Measurements from ENCODE around the gene XPO6. TPM values are rescaled to one million over a fixed set of nuclear protein-coding genes. Genes with fewer than 3 reads are reported as not detected.

The XPO6 gene
- total RNA-seq, 1 donor from 2014 or later, result 232 TPM

DNA sequence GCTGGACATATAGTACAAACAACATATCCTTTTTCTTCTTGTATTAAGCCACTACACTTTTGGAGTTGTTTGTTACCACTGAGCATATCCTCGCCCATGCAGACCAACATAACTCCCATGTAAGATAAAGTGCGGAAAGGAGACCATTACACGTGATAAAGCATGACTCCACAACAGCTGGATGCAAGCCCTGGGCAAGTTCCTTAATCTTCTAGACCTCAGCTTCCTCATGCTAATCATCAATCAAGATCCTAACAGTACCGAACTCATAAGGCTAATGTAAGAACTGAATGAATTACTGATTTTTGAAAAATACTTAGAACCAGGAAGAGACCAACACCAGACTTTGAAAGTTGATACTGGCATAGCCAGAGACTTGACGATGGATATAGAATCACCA lies 101.3 kb downstream of the XPO6 start:
- no peaks in the 10 kb centered on the region for H3K36me3 Mint-ChIP-seq (ENCODE audit: unreplicated experiment)
- peaks cover 3% of the 10 kb centered on the region for H3K9me3 Mint-ChIP-seq (ENCODE audit: unreplicated experiment)
- H3K4me1 Mint-ChIP-seq (ENCODE audit: low read depth, unreplicated experiment), result no peaks in the 10 kb centered on the region
- DNase-seq, result no peak
- no peak overlapping the region for H3K4me3 Mint-ChIP-seq (ENCODE audit: unreplicated experiment)
- H3K27ac Mint-ChIP-seq (ENCODE audit: unreplicated experiment), result no peak overlapping the region
- TF ChIP-seq, protein P1, sequence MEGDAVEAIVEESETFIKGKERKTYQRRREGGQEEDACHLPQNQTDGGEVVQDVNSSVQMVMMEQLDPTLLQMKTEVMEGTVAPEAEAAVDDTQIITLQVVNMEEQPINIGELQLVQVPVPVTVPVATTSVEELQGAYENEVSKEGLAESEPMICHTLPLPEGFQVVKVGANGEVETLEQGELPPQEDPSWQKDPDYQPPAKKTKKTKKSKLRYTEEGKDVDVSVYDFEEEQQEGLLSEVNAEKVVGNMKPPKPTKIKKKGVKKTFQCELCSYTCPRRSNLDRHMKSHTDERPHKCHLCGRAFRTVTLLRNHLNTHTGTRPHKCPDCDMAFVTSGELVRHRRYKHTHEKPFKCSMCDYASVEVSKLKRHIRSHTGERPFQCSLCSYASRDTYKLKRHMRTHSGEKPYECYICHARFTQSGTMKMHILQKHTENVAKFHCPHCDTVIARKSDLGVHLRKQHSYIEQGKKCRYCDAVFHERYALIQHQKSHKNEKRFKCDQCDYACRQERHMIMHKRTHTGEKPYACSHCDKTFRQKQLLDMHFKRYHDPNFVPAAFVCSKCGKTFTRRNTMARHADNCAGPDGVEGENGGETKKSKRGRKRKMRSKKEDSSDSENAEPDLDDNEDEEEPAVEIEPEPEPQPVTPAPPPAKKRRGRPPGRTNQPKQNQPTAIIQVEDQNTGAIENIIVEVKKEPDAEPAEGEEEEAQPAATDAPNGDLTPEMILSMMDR (IDR thresholded peaks at IDR 0.05; ENCODE audit: partially characterized antibody, unreplicated experiment), result no peak
- H3K27me3 Mint-ChIP-seq (ENCODE audit: unreplicated experiment), result no peaks in the 10 kb centered on the region

DNA sequence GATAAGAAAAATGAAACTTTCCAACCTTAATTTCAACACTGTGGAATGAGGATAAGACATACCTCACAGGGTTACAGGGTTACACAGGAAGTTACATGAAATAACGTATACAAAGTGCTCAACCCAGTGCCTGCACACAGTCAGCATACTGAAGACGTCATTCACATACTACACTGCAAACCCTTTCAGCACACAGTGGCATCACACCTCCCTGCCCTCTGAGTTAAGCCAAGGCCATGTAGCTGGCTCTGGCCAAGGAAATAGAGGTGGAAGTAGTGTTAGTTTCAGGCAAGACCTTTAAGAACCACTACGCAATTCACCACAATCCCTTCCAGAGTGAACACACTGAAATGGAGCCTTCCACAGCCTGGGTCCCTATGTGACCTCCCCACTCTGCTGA lies 101.7 kb downstream of the XPO6 start:
- Mint-ChIP-seq H3K4me3 (ENCODE audit: unreplicated experiment) (no peak overlapping the region), H3K27me3 (ENCODE audit: unreplicated experiment) (no peaks in the 10 kb centered on the region), H3K27ac (ENCODE audit: unreplicated experiment) (no peak overlapping the region), H3K36me3 (ENCODE audit: unreplicated experiment) (no peaks in the 10 kb centered on the region), H3K9me3 (ENCODE audit: unreplicated experiment) (peaks cover 3% of the 10 kb centered on the region), H3K4me1 (ENCODE audit: low read depth, unreplicated experiment) (no peaks in the 10 kb centered on the region)
- DNase-seq, result no peak
- TF ChIP-seq, protein P1 (IDR thresholded peaks at IDR 0.05; ENCODE audit: partially characterized antibody, unreplicated experiment), result no peak

DNA sequence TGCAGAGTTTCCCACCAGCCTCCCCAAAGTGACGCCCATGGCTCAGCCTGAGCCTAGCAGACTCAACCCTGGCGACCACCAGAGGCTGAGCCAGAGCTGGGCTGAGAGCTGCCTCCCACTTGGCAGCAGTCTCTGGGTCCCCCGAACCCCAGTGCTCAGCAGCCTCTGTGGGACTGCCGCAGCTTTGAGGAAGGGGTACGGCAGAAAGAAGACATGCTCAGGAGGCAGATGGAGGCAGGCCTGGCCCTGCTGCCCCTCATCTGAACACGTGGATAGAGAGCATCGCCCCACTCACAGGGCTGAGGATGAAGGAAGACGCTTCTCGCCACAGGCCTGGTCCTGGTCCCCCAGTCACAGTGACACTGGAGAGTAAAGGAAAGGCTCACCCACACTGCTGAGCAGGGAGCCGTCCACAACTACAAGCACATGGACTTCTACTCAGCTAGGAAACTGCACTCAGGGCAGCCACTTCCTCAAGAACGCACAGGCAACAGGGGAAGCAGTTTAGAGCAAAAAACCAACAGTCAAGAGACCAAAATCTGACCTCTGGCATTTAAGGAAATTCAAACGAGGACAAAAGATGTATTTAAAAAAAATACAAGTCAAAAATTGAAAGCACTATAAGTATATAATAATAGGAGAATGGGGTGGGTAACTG lies 103.0 kb downstream of the XPO6 start:
- no peak for DNase-seq
- no peaks in the 10 kb centered on the region for H3K36me3 Mint-ChIP-seq (ENCODE audit: unreplicated experiment)
- no peaks in the 10 kb centered on the region for H3K4me1 Mint-ChIP-seq (ENCODE audit: low read depth, unreplicated experiment)
- TF ChIP-seq, protein P1 (IDR thresholded peaks at IDR 0.05; ENCODE audit: partially characterized antibody, unreplicated experiment), result no peak
- H3K27ac Mint-ChIP-seq (ENCODE audit: unreplicated experiment), result peak overlapping the region; percentile 34
- H3K4me3 Mint-ChIP-seq (ENCODE audit: unreplicated experiment), result no peak overlapping the region
- no peaks in the 10 kb centered on the region for H3K27me3 Mint-ChIP-seq (ENCODE audit: unreplicated experiment)
- H3K9me3 Mint-ChIP-seq (ENCODE audit: unreplicated experiment), result peaks cover 3% of the 10 kb centered on the region

DNA sequence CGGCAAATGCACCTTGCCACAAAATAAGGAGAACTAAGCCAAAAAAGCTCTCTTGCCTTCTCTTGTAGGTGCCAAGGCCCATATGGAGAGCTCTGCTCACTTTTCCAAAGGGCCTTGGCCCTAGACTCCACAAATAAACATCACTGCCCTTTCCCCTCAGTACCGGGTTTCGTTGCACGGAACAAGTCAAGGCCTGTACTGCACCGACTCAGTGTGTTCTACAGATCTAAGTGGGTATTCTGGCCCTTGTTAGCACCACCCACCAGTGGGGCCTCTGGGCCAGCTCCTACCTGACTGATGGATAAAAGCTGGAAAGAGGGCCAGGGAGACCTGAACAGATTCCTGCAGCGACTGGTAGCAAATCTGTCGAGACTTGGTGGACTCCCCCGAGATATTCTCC lies 104.5 kb downstream of the XPO6 start:
- H3K4me3 Mint-ChIP-seq (ENCODE audit: unreplicated experiment), result no peak overlapping the region
- H3K27me3 Mint-ChIP-seq (ENCODE audit: unreplicated experiment), result no peaks in the 10 kb centered on the region
- peaks cover 2% of the 10 kb centered on the region for H3K9me3 Mint-ChIP-seq (ENCODE audit: unreplicated experiment)
- H3K36me3 Mint-ChIP-seq (ENCODE audit: unreplicated experiment), result no peaks in the 10 kb centered on the region
- no peaks in the 10 kb centered on the region for H3K4me1 Mint-ChIP-seq (ENCODE audit: low read depth, unreplicated experiment)
- H3K27ac Mint-ChIP-seq (ENCODE audit: unreplicated experiment), result no peak overlapping the region
- TF ChIP-seq, protein P1 (IDR thresholded peaks at IDR 0.05; ENCODE audit: partially characterized antibody, unreplicated experiment), result no peak
- no peak for DNase-seq

DNA sequence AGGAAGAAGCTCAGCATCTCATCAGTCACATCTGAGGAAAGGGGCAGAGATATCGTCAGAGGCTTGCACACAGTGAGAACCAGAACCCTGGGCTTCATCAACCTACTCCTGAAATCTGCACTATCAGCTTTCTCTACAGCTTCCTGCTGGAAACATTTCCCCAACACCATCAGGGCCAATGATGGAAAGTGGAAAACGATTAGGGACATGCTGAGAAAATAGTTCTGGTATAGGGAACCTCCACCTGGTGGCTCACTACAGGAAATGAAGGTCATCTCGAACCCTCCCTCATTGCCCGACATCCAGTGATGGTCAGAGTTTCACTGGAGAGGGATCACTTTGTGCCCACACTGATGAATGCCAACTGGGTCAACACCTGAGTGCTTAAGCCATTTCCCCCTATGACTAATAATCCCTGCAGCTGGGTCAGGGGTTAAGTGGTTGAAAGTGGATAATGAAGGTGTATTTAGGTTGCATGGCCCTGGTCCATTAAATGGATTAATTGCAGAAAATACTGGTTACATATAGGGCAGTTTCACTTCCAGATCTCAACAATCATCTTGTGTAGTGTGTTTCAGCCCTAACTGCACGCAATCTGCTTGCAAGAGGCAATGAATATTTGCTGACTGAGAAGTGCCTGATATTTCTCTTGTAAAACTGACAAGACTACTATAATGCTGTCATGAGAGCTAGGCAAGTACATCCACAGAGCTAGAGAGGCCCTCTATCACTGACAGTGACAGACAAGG lies 105.1 kb downstream of the XPO6 start:
- Mint-ChIP-seq H3K27ac (ENCODE audit: unreplicated experiment) (no peak overlapping the region), H3K27me3 (ENCODE audit: unreplicated experiment) (no peaks in the 10 kb centered on the region), H3K9me3 (ENCODE audit: unreplicated experiment) (peaks cover 2% of the 10 kb centered on the region), H3K4me3 (ENCODE audit: unreplicated experiment) (no peak overlapping the region), H3K4me1 (ENCODE audit: low read depth, unreplicated experiment) (no peaks in the 10 kb centered on the region), H3K36me3 (ENCODE audit: unreplicated experiment) (no peaks in the 10 kb centered on the region)
- DNase-seq, result no peak
- TF ChIP-seq, protein P1 (IDR thresholded peaks at IDR 0.05; ENCODE audit: partially characterized antibody, unreplicated experiment), result no peak
